22Rv1 (cell line): Measurements from ENCODE around the gene TMEM170A.

Source experiments
- ZFX ChIP-seq: fragments of 450-650 bp; IDR thresholded peaks from 2 replicates; pipeline ENCODE4 v1.6.1; 2017; ENCODE audit warnings: antibody characterized with exemption, borderline replicate concordance
- TF ChIP-seq, protein P1 (sequence below): fragments of 450-650 bp; IDR thresholded peaks from 2 replicates; pipeline ENCODE4 v1.5.1; 2017; ENCODE audit warnings: mild to moderate bottlenecking

DNA sequence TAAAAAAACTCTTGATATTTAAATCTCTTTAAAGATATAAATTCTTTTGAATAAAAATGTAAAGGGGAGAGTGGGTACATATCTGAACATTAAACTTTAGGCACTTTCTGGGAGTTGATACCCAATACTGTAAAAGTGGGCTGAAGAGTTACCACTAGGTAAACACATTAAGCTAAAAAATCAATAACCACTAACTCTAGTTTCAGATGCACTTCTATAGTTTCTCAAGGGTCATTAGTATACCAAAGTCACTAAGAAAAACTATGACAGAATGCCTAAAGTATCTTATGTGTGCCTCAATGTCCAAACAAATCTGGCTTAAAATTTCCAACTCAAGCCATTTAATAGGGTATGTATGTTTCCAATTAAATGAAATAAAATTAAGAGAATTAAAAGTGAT lies 18.1 kb downstream of the TMEM170A start:
- TF ChIP-seq, protein P1, sequence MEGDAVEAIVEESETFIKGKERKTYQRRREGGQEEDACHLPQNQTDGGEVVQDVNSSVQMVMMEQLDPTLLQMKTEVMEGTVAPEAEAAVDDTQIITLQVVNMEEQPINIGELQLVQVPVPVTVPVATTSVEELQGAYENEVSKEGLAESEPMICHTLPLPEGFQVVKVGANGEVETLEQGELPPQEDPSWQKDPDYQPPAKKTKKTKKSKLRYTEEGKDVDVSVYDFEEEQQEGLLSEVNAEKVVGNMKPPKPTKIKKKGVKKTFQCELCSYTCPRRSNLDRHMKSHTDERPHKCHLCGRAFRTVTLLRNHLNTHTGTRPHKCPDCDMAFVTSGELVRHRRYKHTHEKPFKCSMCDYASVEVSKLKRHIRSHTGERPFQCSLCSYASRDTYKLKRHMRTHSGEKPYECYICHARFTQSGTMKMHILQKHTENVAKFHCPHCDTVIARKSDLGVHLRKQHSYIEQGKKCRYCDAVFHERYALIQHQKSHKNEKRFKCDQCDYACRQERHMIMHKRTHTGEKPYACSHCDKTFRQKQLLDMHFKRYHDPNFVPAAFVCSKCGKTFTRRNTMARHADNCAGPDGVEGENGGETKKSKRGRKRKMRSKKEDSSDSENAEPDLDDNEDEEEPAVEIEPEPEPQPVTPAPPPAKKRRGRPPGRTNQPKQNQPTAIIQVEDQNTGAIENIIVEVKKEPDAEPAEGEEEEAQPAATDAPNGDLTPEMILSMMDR: no peak
- TF ChIP-seq ZFX: no peak
